ENCODE measurements around the gene GNA14. TPM values are rescaled to one million over a fixed set of nuclear protein-coding genes. Genes with fewer than 3 reads are reported as not detected.
A peak's percentile ranks its signal among the peaks of the same experiment; 100 is the strongest.
"Not testable (repeated sequence)": the region's sequence is repeated elsewhere in the genome, so short reads cannot be mapped to it uniquely, and the experiment has no call there.

Gene GNA14
- total RNA-seq (not detected), polyA plus RNA-seq (not detected)

DNA sequence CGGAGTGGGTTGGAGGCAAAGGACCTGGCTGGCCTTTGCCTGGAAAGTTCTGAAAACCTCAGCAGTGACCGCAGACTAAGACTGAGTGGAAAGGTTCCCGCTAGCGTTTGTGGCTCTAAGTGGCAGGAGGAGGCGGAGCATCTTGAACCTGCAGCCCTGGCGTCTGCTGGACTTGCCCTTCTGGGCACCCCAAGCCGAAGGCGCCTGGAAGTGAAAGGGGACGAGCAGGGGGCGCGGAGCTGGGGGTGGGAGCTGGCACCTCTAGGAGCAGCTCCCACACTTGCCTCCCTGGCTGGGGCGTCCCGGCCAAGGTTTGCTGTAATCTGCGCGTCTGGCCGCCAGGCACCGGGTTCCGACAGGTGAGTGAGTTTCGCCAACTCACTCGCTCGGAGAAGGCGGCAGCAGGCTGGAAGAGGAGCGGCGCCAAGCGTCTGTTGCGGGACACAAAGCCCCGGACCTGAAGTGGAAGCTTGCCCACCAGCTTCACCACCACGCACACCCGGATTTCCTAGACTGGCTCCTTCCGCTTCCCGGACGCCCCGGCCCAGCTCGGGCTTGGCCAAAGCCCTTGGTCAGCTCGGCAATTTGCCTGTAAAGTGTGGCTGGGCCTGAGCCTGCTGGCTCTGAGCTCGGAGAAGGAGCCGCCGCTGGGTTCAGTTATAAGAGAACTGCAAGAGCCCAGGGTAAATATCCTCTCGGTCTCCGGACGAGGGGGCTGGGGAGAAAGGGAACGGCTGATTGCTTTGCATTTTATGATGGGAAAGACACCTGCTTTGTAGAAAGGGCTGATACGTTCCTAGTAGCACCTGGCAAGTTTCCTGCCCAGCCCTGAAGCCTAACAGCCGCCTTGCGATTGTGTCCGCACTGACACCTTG, at the start of gene GNA14:
Gene GNA14 (minus strand): TSS at position 89 of the 875 bp plus-strand sequence. CDS start 529 bp downstream, outside the sequence.
- Mint-ChIP-seq H3K9me3 (peaks cover 0 to 3% (median 0%) of the 10 kb centered on the region in 7 donors), H3K4me3 (peak within 1 kb of the TSS in 3 of 4 donors; percentile 49 to 84 (median 68)), H3K36me3 (no peaks in the 10 kb centered on the region), H3K27me3 (peaks cover 74% of the 10 kb centered on the region), H3K4me1 (peaks cover 0 to 16% (median 6%) of the 10 kb centered on the region in 4 donors), H3K27ac (no peak within 1 kb of the TSS)
- no peak for ATAC-seq (ENCODE audit: low read depth in 2 of 2)
- DNase-seq = no peak
- no peaks in the 10 kb centered on the region for H3K36me3 ChIP-seq (ENCODE audit: control insufficient read depth, insufficient read depth, low read length)
- H3K27ac ChIP-seq (ENCODE audit: insufficient read depth, low read length, poor library complexity, severe bottlenecking) = no peak within 1 kb of the TSS
- H3K4me3 ChIP-seq (ENCODE audit: low read depth, low read length) = no peak within 1 kb of the TSS
- H3K9me3 ChIP-seq (ENCODE audit: control insufficient read depth in 2 of 2, low read length in 2 of 2) = no peaks in the 10 kb centered on the region
- H3K27me3 ChIP-seq (ENCODE audit: control insufficient read depth, insufficient read depth, low read length) = peaks cover 26% of the 10 kb centered on the region
- H3K4me1 ChIP-seq (ENCODE audit: control insufficient read depth, insufficient read depth, low read length, poor library complexity, severe bottlenecking) = peaks cover 11% of the 10 kb centered on the region

DNA sequence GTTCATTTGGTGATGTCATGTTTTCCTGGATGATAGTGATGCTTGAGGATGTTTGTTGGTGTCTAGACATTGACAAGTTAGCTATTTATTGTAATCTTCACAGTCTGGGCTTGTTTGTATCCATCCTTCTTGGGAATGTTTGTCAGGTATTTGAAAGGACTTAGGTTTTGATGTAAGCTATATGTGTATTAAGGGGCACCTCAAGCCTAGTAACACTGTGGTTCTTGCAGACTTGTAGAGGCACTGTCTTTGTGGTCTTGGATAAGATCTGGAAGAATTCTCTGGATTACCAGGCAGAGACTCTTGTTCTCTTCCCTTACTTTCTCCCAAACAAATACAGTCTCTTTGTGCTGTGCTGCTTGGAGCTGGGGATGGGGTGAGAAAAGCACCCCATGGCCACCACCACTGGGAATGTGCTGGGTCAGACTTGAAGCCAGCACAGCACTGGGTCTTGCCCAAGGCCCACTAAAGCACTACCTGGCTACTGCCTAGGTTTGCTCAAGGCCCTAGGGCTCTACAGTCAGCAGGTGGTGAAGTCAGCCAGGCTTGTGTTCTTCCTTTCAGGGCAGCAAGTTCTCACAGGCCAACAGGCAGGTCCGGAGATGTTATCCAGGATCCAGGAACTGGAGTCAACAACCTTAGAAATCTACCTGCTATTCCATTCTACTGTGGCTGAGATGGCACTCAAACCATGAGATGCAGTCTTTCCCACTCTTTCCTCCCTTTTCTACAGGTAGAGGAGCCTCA, 49.3 kb upstream of the GNA14 start:
- H3K4me1 Mint-ChIP-seq = no peaks in the 10 kb centered on the region
- no peak for ATAC-seq (ENCODE audit: low read depth in 2 of 2)
- peaks cover 53% of the 10 kb centered on the region for H3K27me3 Mint-ChIP-seq
- no peak overlapping the region for H3K27ac ChIP-seq (ENCODE audit: insufficient read depth, low read length, poor library complexity, severe bottlenecking)
- H3K36me3 ChIP-seq (ENCODE audit: control insufficient read depth, insufficient read depth, low read length) = no peaks in the 10 kb centered on the region
- H3K4me1 ChIP-seq (ENCODE audit: control insufficient read depth, insufficient read depth, low read length, poor library complexity, severe bottlenecking) = no peaks in the 10 kb centered on the region
- H3K27me3 ChIP-seq (ENCODE audit: control insufficient read depth, insufficient read depth, low read length) = peaks cover 3% of the 10 kb centered on the region
- H3K4me3 Mint-ChIP-seq = no peak overlapping the region
- no peak for DNase-seq
- H3K27ac Mint-ChIP-seq = no peak overlapping the region
- no peak overlapping the region for H3K4me3 ChIP-seq (ENCODE audit: low read depth, low read length)
- no peaks in the 10 kb centered on the region for H3K36me3 Mint-ChIP-seq
- peaks cover 2 to 18% (median 6%) of the 10 kb centered on the region in 7 donors for H3K9me3 Mint-ChIP-seq
- H3K9me3 ChIP-seq (ENCODE audit: control insufficient read depth in 2 of 2, low read length in 2 of 2) = peaks cover 0 to 4% of the 10 kb centered on the region in 2 experiments

DNA sequence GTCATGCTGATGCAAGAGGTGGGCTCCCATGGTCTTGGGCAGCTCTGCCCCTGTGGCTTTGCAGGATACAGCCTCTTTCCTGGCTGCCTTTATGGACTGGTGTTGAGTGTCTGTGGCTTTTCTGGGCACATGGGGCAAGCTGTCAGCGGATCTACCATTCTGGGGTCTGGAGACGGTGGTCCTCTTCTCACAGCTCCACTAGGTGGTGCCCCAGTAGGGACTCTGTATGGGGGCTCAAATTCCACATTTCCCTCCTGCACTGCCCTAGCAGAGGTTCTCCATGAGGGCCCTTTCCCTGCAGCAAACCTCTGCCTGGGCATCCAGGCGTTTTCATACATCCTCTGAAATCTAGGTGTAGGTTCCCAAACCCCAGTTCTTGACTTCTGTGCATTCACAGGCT, 42.6 kb upstream of the GNA14 start:
- not testable (repeated sequence) for H3K4me3 ChIP-seq (ENCODE audit: low read depth, low read length); H3K4me1 ChIP-seq (ENCODE audit: control insufficient read depth, insufficient read depth, low read length, poor library complexity, severe bottlenecking); H3K9me3 ChIP-seq (ENCODE audit: control insufficient read depth in 2 of 2, low read length in 2 of 2); H3K9me3 Mint-ChIP-seq; H3K36me3 ChIP-seq (ENCODE audit: control insufficient read depth, insufficient read depth, low read length); H3K4me3 Mint-ChIP-seq; H3K4me1 Mint-ChIP-seq; H3K27ac ChIP-seq (ENCODE audit: insufficient read depth, low read length, poor library complexity, severe bottlenecking); ATAC-seq (ENCODE audit: low read depth in 2 of 2); DNase-seq; H3K36me3 Mint-ChIP-seq; H3K27me3 ChIP-seq (ENCODE audit: control insufficient read depth, insufficient read depth, low read length); H3K27ac Mint-ChIP-seq
- H3K27me3 Mint-ChIP-seq = peaks cover 34% of the 10 kb centered on the region

DNA sequence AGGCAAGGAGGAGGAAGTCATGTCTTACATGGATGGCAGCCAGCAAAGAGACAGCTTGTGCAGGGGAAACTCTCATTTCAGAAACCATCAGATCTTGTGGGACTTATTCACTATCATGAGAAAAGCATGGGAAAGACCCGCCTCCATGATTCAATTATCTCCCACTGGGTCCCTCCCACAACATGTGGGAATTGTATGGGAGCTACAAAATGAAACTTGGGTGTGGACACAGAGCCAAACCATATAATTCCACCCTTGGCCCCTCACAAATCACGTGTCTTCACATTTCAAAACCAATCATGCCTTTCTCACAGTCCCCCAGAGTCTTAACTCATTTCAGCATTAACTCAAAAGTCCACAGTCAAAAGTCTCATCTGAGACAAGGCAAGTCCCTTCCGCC, 42.0 kb upstream of the GNA14 start:
- H3K36me3 Mint-ChIP-seq; ATAC-seq (ENCODE audit: low read depth in 2 of 2); H3K36me3 ChIP-seq (ENCODE audit: control insufficient read depth, insufficient read depth, low read length); H3K9me3 ChIP-seq (ENCODE audit: control insufficient read depth in 2 of 2, low read length in 2 of 2); H3K4me3 ChIP-seq (ENCODE audit: low read depth, low read length); H3K9me3 Mint-ChIP-seq; H3K4me1 ChIP-seq (ENCODE audit: control insufficient read depth, insufficient read depth, low read length, poor library complexity, severe bottlenecking); H3K27ac Mint-ChIP-seq; H3K4me3 Mint-ChIP-seq; H3K27me3 ChIP-seq (ENCODE audit: control insufficient read depth, insufficient read depth, low read length); H3K4me1 Mint-ChIP-seq; H3K27ac ChIP-seq (ENCODE audit: insufficient read depth, low read length, poor library complexity, severe bottlenecking); DNase-seq: not testable (repeated sequence)
- peaks cover 31% of the 10 kb centered on the region for H3K27me3 Mint-ChIP-seq

DNA sequence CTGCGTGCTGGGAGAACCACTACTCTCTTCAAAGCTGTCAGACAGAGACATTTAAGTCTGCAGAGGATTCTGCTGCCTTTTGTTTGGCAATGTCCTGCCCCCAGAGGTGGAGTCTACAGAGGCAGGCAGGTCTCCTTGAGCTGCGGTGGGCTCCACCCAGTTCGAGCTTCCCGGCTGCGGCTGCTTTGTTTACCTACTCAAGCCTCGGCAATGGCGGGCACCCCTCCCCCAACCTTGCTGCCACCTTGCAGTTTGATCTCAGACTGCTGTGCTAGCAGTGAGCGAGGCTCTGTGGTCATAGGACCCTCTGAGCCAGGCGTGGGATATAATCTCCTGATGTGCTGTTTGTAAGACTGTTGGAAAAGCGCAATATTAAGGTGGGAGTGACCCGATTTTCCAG, 39.6 kb upstream of the GNA14 start:
- H3K27me3 ChIP-seq (ENCODE audit: control insufficient read depth, insufficient read depth, low read length); H3K9me3 Mint-ChIP-seq; H3K9me3 ChIP-seq (ENCODE audit: control insufficient read depth in 2 of 2, low read length in 2 of 2); H3K36me3 Mint-ChIP-seq; H3K4me1 Mint-ChIP-seq; H3K4me3 ChIP-seq (ENCODE audit: low read depth, low read length); H3K27ac ChIP-seq (ENCODE audit: insufficient read depth, low read length, poor library complexity, severe bottlenecking); ATAC-seq (ENCODE audit: low read depth in 2 of 2); H3K4me1 ChIP-seq (ENCODE audit: control insufficient read depth, insufficient read depth, low read length, poor library complexity, severe bottlenecking); H3K36me3 ChIP-seq (ENCODE audit: control insufficient read depth, insufficient read depth, low read length); DNase-seq; H3K27ac Mint-ChIP-seq; H3K4me3 Mint-ChIP-seq: not testable (repeated sequence)
- peaks cover 18% of the 10 kb centered on the region for H3K27me3 Mint-ChIP-seq

DNA sequence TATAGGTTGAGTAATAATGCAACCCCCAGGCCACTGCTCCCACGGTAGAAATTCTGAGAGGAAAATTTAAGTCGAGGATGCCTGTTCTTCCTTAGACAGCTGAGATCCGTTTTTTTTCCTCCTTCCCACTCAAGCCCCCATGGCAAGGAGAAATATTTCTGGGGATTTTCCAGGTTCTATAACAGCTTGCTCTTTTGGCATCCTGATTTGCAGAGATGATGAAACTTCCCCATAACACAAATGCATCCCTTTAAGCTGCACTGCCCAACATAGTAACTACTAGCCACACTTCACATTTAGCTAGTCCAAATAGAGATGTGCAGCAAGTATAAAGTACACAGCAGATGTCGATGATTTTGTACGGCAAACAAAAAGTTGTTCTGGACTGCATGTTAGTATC, 32.5 kb upstream of the GNA14 start:
- Histone ChIP-seq H3K4me1 (ENCODE audit: control insufficient read depth, insufficient read depth, low read length, poor library complexity, severe bottlenecking) (no peaks in the 10 kb centered on the region), H3K27ac (ENCODE audit: insufficient read depth, low read length, poor library complexity, severe bottlenecking) (no peak overlapping the region), H3K36me3 (ENCODE audit: control insufficient read depth, insufficient read depth, low read length) (no peaks in the 10 kb centered on the region), H3K9me3 (ENCODE audit: control insufficient read depth in 2 of 2, low read length in 2 of 2) (no peaks in the 10 kb centered on the region), H3K27me3 (ENCODE audit: control insufficient read depth, insufficient read depth, low read length) (no peaks in the 10 kb centered on the region), H3K4me3 (ENCODE audit: low read depth, low read length) (no peak overlapping the region)
- peaks cover 10% of the 10 kb centered on the region for H3K27me3 Mint-ChIP-seq
- no peak overlapping the region for H3K4me3 Mint-ChIP-seq
- H3K36me3 Mint-ChIP-seq = no peaks in the 10 kb centered on the region
- no peak for DNase-seq
- no peak for ATAC-seq (ENCODE audit: low read depth in 2 of 2)
- H3K9me3 Mint-ChIP-seq = peaks cover 0 to 2% (median 0%) of the 10 kb centered on the region in 7 donors
- no peaks in the 10 kb centered on the region for H3K4me1 Mint-ChIP-seq
- peak overlapping the region in 1 of 3 donors; percentile 43 for H3K27ac Mint-ChIP-seq

DNA sequence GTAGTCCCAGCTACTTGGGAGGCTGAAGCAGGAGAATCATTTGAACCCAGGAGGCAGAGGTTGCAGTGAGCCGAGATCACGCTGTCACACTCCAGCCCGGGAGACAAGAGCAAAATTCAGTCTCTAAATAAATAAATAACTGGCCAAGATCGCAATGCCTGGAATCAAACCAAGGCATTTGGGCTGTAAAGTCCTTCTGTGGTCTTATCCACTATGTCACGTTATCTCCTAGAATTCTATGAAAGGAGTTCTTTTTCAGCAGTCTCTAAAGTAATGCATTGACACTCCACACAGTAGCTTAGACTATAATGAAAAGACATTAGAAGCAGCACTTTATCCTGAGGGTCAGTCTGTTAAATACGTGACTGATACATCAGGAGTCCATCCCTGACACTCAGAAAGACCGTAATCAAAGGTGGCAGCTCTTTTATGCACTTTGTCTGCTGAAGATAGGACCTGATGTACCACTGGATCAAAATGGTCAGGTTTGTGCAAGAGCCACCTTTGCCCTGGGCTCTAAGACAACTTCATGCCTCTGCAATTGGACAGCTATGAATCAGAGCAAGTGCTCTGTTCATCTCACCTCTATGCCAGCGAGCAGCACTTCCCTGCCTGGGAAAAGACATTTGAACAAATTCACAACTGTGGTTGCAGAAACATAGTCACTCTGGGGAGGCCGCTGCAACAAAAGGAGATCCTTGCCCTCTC, 31.7 kb upstream of the GNA14 start:
- H3K27me3 ChIP-seq (ENCODE audit: control insufficient read depth, insufficient read depth, low read length) = no peaks in the 10 kb centered on the region
- ATAC-seq (ENCODE audit: low read depth in 2 of 2) (no peak), DNase-seq (no peak)
- no peaks in the 10 kb centered on the region for H3K36me3 ChIP-seq (ENCODE audit: control insufficient read depth, insufficient read depth, low read length)
- Mint-ChIP-seq H3K4me1 (no peaks in the 10 kb centered on the region), H3K27ac (peak overlapping the region in 1 of 3 donors; percentile 43), H3K27me3 (peaks cover 10% of the 10 kb centered on the region), H3K4me3 (no peak overlapping the region), H3K36me3 (no peaks in the 10 kb centered on the region), H3K9me3 (peaks cover 0 to 2% (median 0%) of the 10 kb centered on the region in 7 donors)
- H3K4me1 ChIP-seq (ENCODE audit: control insufficient read depth, insufficient read depth, low read length, poor library complexity, severe bottlenecking) = no peaks in the 10 kb centered on the region
- no peaks in the 10 kb centered on the region for H3K9me3 ChIP-seq (ENCODE audit: control insufficient read depth in 2 of 2, low read length in 2 of 2)
- no peak overlapping the region for H3K4me3 ChIP-seq (ENCODE audit: low read depth, low read length)
- H3K27ac ChIP-seq (ENCODE audit: insufficient read depth, low read length, poor library complexity, severe bottlenecking) = no peak overlapping the region
